ENCODE data around the gene MEP1A.

DNA sequence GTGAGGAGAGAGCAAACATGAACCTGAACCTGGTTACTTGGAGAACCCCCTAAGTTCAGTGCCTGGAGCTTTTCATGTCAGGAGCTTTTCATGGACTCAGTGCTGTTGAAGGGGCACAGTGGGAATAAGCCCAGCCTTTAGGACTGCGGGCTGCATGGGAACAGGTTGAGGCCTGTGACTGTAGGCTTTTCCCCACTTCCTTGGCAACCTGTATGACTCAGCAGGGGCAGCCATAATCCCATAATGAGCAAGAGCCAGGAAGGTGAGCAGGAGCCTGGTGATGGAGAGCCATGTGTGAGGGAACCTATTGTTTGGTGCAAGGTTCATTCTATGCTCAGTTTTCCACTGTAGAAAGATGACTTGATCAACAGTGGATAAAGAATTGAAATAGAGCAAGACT lies 23.4 kb downstream of the MEP1A start:
- TF ChIP-seq, protein P1, sequence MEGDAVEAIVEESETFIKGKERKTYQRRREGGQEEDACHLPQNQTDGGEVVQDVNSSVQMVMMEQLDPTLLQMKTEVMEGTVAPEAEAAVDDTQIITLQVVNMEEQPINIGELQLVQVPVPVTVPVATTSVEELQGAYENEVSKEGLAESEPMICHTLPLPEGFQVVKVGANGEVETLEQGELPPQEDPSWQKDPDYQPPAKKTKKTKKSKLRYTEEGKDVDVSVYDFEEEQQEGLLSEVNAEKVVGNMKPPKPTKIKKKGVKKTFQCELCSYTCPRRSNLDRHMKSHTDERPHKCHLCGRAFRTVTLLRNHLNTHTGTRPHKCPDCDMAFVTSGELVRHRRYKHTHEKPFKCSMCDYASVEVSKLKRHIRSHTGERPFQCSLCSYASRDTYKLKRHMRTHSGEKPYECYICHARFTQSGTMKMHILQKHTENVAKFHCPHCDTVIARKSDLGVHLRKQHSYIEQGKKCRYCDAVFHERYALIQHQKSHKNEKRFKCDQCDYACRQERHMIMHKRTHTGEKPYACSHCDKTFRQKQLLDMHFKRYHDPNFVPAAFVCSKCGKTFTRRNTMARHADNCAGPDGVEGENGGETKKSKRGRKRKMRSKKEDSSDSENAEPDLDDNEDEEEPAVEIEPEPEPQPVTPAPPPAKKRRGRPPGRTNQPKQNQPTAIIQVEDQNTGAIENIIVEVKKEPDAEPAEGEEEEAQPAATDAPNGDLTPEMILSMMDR (IDR thresholded peaks at IDR 0.05; ENCODE audit: insufficient read depth, low read length, poor library complexity, severe bottlenecking): no peak
- no peak for TF ChIP-seq EZH2phosphoT487 (conservative IDR thresholded peaks at IDR 0.05; ENCODE audit: low read length)
